ENCODE measurements around the gene SLC30A5.
"Not testable (repeated sequence)": the region's sequence is repeated elsewhere in the genome, so short reads cannot be mapped to it uniquely, and the experiment has no call there.

Gene SLC30A5

GRCh38 chr5:69093771-69094482, at the start of gene SLC30A5:
SLC30A5 (plus strand) TSS chr5:69094014; CDS start chr5:69094256, 242 bp downstream.
- Histone ChIP-seq H3K79me2 (ENCODE audit: control insufficient read depth, insufficient read depth, low read length, unreplicated experiment) (peaks cover 48% of the 10 kb centered on the region), H3K27me3 (ENCODE audit: insufficient read depth, low read length) (no peaks in the 10 kb centered on the region), H3K4me3 (ENCODE audit: low read depth, low read length) (peak within 1 kb of the TSS; percentile 99), H2AFZ (ENCODE audit: low read length, unreplicated experiment) (peak within 1 kb of the TSS; percentile 94), H3K36me3 (ENCODE audit: insufficient read depth, low read length) (peaks cover 7% of the 10 kb centered on the region), H3K4me1 (ENCODE audit: control insufficient read depth, insufficient read depth, low read length, unreplicated experiment) (peaks cover 17% of the 10 kb centered on the region), H3K27ac (ENCODE audit: low read depth, low read length) (peak within 1 kb of the TSS; percentile 79)

DNA sequence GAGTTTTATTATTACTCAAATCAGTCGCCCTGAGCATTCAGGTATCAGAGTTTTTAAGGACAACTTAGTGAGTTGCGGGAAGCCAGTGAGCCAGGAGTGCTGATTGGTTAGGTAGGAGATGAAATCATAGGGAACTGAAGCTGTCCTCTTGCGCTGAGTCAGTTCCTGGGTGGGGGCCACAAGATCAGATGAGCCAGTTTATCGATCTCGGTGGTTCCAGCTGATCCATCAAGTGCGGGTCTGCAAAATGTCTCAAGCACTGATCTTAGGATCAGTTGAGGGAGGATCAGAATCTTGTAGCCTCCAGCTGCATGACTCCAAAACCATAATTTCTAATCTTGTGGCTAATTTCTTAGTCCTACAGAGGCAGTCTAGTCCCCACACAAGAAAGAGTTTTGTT, 48.6 kb upstream of the SLC30A5 start:
- H2AFZ ChIP-seq (ENCODE audit: low read length, unreplicated experiment); H3K27me3 ChIP-seq (ENCODE audit: insufficient read depth, low read length); H3K79me2 ChIP-seq (ENCODE audit: control insufficient read depth, insufficient read depth, low read length, unreplicated experiment); H3K4me3 ChIP-seq (ENCODE audit: low read depth, low read length); H3K4me1 ChIP-seq (ENCODE audit: control insufficient read depth, insufficient read depth, low read length, unreplicated experiment); H3K36me3 ChIP-seq (ENCODE audit: insufficient read depth, low read length); H3K27ac ChIP-seq (ENCODE audit: low read depth, low read length): not testable (repeated sequence)

DNA sequence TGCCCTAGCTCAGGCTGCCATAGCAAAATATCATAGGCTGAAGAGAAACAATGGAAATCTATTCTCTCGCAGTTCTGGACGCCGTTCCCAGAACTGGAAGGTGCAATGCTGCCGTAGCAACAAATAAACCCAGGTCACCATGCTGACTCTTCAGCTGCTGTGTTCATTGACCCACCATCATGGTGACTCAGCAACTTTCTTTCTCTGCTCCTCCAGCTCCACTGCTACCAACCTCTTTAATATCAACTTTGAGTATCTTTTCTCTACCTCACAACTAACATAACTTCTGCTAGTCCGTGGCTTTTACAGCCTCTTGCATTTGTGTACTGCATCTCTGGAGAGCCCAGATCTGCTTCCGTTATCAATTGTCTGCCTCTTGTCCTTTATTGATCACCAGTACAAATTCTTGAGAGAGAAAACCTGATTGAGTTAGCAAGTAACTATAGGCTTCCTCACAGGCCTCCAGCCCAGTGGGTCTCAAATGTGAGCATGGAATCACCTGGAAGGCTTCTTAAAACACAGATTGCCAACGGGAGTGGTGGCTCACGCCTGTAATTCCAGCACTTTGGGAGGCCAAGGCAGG, 47.3 kb upstream of the SLC30A5 start:
- no peak overlapping the region for H3K27ac ChIP-seq (ENCODE audit: low read depth, low read length)
- peaks cover 3% of the 10 kb centered on the region for H3K4me1 ChIP-seq (ENCODE audit: control insufficient read depth, insufficient read depth, low read length, unreplicated experiment)
- H3K79me2 ChIP-seq (ENCODE audit: control insufficient read depth, insufficient read depth, low read length, unreplicated experiment): no peaks in the 10 kb centered on the region
- no peak overlapping the region for H3K4me3 ChIP-seq (ENCODE audit: low read depth, low read length)
- no peaks in the 10 kb centered on the region for H3K36me3 ChIP-seq (ENCODE audit: insufficient read depth, low read length)
- H3K27me3 ChIP-seq (ENCODE audit: insufficient read depth, low read length): no peaks in the 10 kb centered on the region
- H2AFZ ChIP-seq (ENCODE audit: low read length, unreplicated experiment): peak overlapping the region; percentile 28

GRCh38 chr5:69048230-69048629, 45.6 kb upstream of the SLC30A5 start:
- H3K36me3 ChIP-seq (ENCODE audit: insufficient read depth, low read length): no peaks in the 10 kb centered on the region
- no peaks in the 10 kb centered on the region for H3K79me2 ChIP-seq (ENCODE audit: control insufficient read depth, insufficient read depth, low read length, unreplicated experiment)
- no peak overlapping the region for H3K27ac ChIP-seq (ENCODE audit: low read depth, low read length)
- H2AFZ ChIP-seq (ENCODE audit: low read length, unreplicated experiment): no peak overlapping the region
- no peak overlapping the region for H3K4me3 ChIP-seq (ENCODE audit: low read depth, low read length)
- H3K4me1 ChIP-seq (ENCODE audit: control insufficient read depth, insufficient read depth, low read length, unreplicated experiment): peaks cover 3% of the 10 kb centered on the region
- no peaks in the 10 kb centered on the region for H3K27me3 ChIP-seq (ENCODE audit: insufficient read depth, low read length)

DNA sequence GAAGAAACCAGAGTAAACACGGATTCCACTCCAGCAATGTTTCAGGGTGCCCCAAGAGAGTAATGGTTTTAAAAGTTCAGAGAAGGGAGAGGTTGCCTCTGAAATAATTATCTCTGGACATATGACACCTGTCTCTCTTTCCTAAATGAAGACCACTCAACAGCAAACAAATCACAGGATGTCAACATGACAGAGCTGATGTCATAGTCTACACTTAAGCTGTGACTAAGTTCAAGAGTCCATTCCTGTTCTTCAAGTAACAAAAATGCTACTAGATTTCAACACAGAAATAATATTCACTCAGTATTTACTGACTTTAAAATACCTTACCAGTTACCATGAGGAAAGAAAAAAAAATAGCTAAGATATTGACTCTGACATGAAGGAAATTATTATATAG, 44.7 kb upstream of the SLC30A5 start:
- H3K4me1 ChIP-seq (ENCODE audit: control insufficient read depth, insufficient read depth, low read length, unreplicated experiment): no peaks in the 10 kb centered on the region
- no peak overlapping the region for H2AFZ ChIP-seq (ENCODE audit: low read length, unreplicated experiment)
- no peaks in the 10 kb centered on the region for H3K36me3 ChIP-seq (ENCODE audit: insufficient read depth, low read length)
- no peaks in the 10 kb centered on the region for H3K27me3 ChIP-seq (ENCODE audit: insufficient read depth, low read length)
- H3K79me2 ChIP-seq (ENCODE audit: control insufficient read depth, insufficient read depth, low read length, unreplicated experiment): no peaks in the 10 kb centered on the region
- no peak overlapping the region for H3K4me3 ChIP-seq (ENCODE audit: low read depth, low read length)
- no peak overlapping the region for H3K27ac ChIP-seq (ENCODE audit: low read depth, low read length)

DNA sequence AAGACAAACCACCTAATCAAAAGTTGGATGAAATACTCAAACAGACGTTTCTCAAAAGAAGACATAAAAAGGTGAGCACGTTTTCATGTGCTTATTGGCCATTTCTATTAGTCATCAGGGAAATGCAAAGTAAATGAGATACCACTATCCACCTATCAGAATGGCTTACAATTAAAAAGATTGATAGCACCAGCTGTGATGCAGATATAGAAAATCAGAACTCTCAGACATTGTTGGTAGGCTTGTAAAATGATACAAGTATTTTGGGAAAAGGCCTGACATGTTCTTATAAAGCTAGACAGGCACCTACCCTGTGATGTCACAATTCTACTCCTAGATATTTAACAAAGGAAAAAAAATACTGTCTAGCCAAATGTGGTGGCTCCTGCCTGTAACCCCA, 44.0 kb upstream of the SLC30A5 start:
- Histone ChIP-seq H3K36me3 (ENCODE audit: insufficient read depth, low read length) (no peaks in the 10 kb centered on the region), H3K27me3 (ENCODE audit: insufficient read depth, low read length) (no peaks in the 10 kb centered on the region), H2AFZ (ENCODE audit: low read length, unreplicated experiment) (no peak overlapping the region), H3K27ac (ENCODE audit: low read depth, low read length) (no peak overlapping the region), H3K79me2 (ENCODE audit: control insufficient read depth, insufficient read depth, low read length, unreplicated experiment) (no peaks in the 10 kb centered on the region), H3K4me1 (ENCODE audit: control insufficient read depth, insufficient read depth, low read length, unreplicated experiment) (no peaks in the 10 kb centered on the region), H3K4me3 (ENCODE audit: low read depth, low read length) (no peak overlapping the region)

GRCh38 chr5:69050214-69050613, 43.6 kb upstream of the SLC30A5 start:
- H3K36me3 ChIP-seq (ENCODE audit: insufficient read depth, low read length): no peaks in the 10 kb centered on the region
- H2AFZ ChIP-seq (ENCODE audit: low read length, unreplicated experiment): no peak overlapping the region
- H3K4me1 ChIP-seq (ENCODE audit: control insufficient read depth, insufficient read depth, low read length, unreplicated experiment): no peaks in the 10 kb centered on the region
- no peak overlapping the region for H3K4me3 ChIP-seq (ENCODE audit: low read depth, low read length)
- no peaks in the 10 kb centered on the region for H3K79me2 ChIP-seq (ENCODE audit: control insufficient read depth, insufficient read depth, low read length, unreplicated experiment)
- no peak overlapping the region for H3K27ac ChIP-seq (ENCODE audit: low read depth, low read length)
- H3K27me3 ChIP-seq (ENCODE audit: insufficient read depth, low read length): no peaks in the 10 kb centered on the region

GRCh38 chr5:69052181-69052580, 41.6 kb upstream of the SLC30A5 start:
- no peak overlapping the region for H2AFZ ChIP-seq (ENCODE audit: low read length, unreplicated experiment)
- no peaks in the 10 kb centered on the region for H3K36me3 ChIP-seq (ENCODE audit: insufficient read depth, low read length)
- H3K27ac ChIP-seq (ENCODE audit: low read depth, low read length): no peak overlapping the region
- H3K4me3 ChIP-seq (ENCODE audit: low read depth, low read length): no peak overlapping the region
- no peaks in the 10 kb centered on the region for H3K27me3 ChIP-seq (ENCODE audit: insufficient read depth, low read length)
- H3K79me2 ChIP-seq (ENCODE audit: control insufficient read depth, insufficient read depth, low read length, unreplicated experiment): no peaks in the 10 kb centered on the region
- no peaks in the 10 kb centered on the region for H3K4me1 ChIP-seq (ENCODE audit: control insufficient read depth, insufficient read depth, low read length, unreplicated experiment)

DNA sequence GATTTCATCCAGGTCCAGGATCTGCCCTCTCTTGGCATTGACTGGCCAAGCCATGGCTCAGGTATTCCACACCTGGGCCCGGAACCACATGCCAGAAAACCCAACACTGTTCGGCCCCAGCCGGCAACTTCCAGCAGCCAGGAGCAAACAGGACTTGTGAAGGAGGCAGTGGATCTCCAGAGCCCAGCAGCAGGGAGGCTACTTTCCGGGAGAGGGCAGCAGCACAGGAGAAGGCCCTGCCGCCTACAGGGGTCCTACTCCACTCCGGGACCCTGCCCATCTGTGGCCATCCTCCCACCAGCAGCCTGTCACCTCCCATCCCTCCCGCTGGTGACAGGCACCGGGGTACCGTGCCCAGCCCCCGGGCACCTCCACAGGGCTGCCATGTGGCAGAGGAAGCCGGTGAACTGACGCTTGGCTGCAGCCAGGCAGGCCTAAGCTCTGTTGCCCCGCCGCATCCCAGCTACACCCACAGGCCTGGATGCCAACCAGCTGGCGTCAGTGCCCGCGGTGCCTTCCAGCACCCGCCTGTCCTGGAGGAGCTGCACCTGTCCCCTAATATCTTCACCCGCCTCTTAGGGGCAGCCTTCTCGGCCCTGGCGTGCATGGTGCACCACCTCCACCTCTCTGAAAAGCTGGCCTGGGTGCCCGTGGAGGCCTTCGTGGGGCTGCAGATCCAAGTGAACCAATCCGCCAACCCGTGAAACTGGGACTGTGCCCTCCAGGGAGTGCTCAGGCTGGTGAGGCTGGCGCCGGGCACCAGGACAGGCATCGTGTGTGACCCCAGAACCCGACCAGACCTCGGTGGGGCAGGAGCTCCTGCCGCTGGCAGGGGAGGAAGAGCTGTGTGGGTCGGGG, 18.9 kb upstream of the SLC30A5 start:
- Histone ChIP-seq H3K4me3 (ENCODE audit: low read depth, low read length) (no peak overlapping the region), H3K79me2 (ENCODE audit: control insufficient read depth, insufficient read depth, low read length, unreplicated experiment) (no peaks in the 10 kb centered on the region), H3K4me1 (ENCODE audit: control insufficient read depth, insufficient read depth, low read length, unreplicated experiment) (no peaks in the 10 kb centered on the region), H2AFZ (ENCODE audit: low read length, unreplicated experiment) (no peak overlapping the region), H3K27me3 (ENCODE audit: insufficient read depth, low read length) (no peaks in the 10 kb centered on the region), H3K36me3 (ENCODE audit: insufficient read depth, low read length) (no peaks in the 10 kb centered on the region), H3K27ac (ENCODE audit: low read depth, low read length) (no peak overlapping the region)

DNA sequence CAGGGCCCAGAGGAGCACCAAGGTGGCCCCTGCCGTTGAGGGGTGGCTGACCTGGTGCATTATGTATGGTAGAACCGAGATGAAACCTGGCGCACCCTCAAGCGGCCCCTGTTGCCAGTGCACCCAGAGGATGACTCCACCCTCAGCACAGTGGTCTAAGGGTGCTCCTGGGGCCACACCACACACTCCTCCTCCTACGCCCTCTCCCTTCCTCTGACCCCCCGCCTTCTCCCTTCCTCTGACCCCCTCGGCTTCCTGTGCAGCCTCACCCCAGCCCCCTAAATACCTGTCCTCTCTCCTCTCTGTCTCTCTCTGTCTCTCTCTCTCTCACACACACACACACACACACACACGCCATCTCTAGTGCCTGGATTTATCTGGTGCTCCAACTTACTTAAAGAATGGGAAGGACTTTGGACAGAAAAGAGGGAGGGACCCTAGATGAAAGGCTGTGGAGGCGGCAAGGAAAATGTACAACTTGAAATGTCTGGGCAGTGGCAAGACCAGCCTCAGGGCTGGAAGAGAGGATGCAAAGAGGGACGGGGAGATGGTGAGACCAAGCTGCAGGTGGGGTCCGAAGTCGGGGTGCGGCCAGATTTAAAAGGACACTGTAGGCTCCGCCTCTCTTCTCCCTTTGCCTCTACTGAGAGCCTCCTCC, 18.2 kb upstream of the SLC30A5 start:
- no peaks in the 10 kb centered on the region for H3K36me3 ChIP-seq (ENCODE audit: insufficient read depth, low read length)
- H2AFZ ChIP-seq (ENCODE audit: low read length, unreplicated experiment): no peak overlapping the region

More for the DNA sequence above, 18.2 kb upstream of the SLC30A5 start:
- Histone ChIP-seq H3K27me3 (ENCODE audit: insufficient read depth, low read length) (no peaks in the 10 kb centered on the region), H3K27ac (ENCODE audit: low read depth, low read length) (no peak overlapping the region), H3K4me3 (ENCODE audit: low read depth, low read length) (no peak overlapping the region), H3K4me1 (ENCODE audit: control insufficient read depth, insufficient read depth, low read length, unreplicated experiment) (no peaks in the 10 kb centered on the region), H3K79me2 (ENCODE audit: control insufficient read depth, insufficient read depth, low read length, unreplicated experiment) (no peaks in the 10 kb centered on the region)
